ENCODE results near the gene FEZ2.

The FEZ2 gene

DNA sequence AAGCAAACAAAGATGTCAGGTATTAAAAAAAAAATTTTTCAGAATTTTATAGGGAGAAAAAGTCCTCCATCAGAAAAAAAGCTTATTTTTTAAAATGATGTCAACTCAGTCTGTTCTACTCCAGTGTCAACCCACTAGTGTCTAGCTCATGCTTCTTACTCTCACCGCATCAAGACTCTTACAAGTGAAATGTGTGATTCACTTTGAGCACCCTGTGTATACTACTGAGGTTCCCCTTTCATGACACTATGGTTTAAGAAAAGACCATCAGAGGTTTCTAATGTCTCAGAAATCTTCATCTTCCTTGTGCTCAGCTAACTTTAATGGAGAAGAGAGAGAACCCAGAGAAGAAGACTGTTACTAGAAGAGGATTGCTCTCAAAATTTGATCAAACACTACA is 43.4 kb downstream of the FEZ2 start:
- Mint-ChIP-seq H3K4me1 (peaks cover 31% of the 10 kb centered on the region), H3K36me3 (ENCODE audit: low read depth) (peaks cover 51% of the 10 kb centered on the region), H3K4me3 (no peak overlapping the region), H3K9me3 (no peaks in the 10 kb centered on the region), H3K27me3 (ENCODE audit: low read depth, poor library complexity) (no peaks in the 10 kb centered on the region), H3K27ac (no peak overlapping the region)
- no peak for DNase-seq
- TF ChIP-seq, protein P1, sequence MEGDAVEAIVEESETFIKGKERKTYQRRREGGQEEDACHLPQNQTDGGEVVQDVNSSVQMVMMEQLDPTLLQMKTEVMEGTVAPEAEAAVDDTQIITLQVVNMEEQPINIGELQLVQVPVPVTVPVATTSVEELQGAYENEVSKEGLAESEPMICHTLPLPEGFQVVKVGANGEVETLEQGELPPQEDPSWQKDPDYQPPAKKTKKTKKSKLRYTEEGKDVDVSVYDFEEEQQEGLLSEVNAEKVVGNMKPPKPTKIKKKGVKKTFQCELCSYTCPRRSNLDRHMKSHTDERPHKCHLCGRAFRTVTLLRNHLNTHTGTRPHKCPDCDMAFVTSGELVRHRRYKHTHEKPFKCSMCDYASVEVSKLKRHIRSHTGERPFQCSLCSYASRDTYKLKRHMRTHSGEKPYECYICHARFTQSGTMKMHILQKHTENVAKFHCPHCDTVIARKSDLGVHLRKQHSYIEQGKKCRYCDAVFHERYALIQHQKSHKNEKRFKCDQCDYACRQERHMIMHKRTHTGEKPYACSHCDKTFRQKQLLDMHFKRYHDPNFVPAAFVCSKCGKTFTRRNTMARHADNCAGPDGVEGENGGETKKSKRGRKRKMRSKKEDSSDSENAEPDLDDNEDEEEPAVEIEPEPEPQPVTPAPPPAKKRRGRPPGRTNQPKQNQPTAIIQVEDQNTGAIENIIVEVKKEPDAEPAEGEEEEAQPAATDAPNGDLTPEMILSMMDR (IDR thresholded peaks at IDR 0.05), result no peak

DNA sequence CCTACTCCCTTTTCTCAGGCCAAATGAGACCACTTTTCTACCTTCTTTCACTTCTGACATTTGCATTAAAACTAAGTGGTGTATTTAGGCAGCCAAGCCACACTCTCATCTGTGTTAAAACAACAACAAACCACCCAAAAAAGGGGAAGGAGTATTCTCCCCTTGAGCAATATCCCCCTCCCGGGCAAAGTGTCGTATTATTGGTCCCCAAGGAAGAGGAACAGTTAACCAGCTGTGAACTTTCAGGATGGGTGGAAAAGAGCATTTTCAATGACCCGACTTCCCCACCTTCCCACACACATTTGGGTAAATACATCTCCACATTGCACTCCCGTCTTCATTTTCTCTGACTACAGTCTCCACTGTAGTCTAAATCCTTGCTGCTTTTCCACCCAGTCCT is 44.3 kb downstream of the FEZ2 start:
- peak overlapping the region; percentile 60 for H3K27ac Mint-ChIP-seq

DNA sequence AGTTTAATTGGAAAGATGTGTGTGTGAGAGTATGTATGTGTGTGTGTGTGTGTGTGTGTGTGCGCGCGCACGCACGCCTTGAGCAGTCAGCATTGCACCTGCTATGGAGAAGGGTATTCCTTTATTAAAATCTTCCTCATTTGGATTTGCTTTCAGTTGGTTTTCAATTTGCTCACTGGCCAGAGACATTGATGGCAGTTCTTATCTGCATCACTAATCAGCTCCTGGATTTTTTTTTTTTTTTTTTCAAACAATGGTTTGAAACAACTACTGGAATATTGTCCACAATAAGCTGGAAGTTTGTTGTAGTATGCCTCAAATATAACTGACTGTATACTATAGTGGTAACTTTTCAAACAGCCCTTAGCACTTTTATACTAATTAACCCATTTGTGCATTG is 48.0 kb downstream of the FEZ2 start:
- no peaks in the 10 kb centered on the region for H3K27me3 Mint-ChIP-seq (ENCODE audit: low read depth, poor library complexity)
- peak overlapping the region; percentile 13 for H3K4me3 Mint-ChIP-seq
- DNase-seq, result no peak
- H3K9me3 Mint-ChIP-seq, result no peaks in the 10 kb centered on the region
- H3K4me1 Mint-ChIP-seq, result peaks cover 56% of the 10 kb centered on the region
- peaks cover 64% of the 10 kb centered on the region for H3K36me3 Mint-ChIP-seq (ENCODE audit: low read depth)
- peak overlapping the region; percentile 62 for H3K27ac Mint-ChIP-seq
- TF ChIP-seq, protein P1 (IDR thresholded peaks at IDR 0.05), result no peak

More for the DNA sequence above, 44.3 kb downstream of the FEZ2 start:
- Mint-ChIP-seq H3K27me3 (ENCODE audit: low read depth, poor library complexity) (no peaks in the 10 kb centered on the region), H3K36me3 (ENCODE audit: low read depth) (peaks cover 49% of the 10 kb centered on the region), H3K9me3 (no peaks in the 10 kb centered on the region), H3K4me3 (no peak overlapping the region), H3K4me1 (peaks cover 36% of the 10 kb centered on the region)
- TF ChIP-seq, protein P1 (IDR thresholded peaks at IDR 0.05), result no peak
- no peak for DNase-seq

DNA sequence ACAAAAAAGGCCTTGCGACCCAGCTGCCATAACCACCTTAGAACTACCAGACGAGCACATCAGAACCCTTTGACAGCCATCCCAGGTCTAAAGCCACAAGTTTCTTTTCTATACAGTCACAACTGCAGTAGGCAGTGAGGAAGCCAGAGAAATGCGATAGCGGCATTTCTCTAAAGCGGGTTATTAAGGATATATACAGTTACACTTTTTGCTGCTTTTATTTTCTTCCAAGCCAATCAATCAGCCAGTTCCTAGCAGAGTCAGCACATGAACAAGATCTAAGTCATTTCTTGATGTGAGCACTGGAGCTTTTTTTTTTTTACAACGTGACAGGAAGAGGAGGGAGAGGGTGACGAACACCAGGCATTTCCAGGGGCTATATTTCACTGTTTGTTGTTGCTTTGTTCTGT is 48.8 kb downstream of the FEZ2 start:
- peaks cover 66% of the 10 kb centered on the region for H3K36me3 Mint-ChIP-seq (ENCODE audit: low read depth)
- H3K27me3 Mint-ChIP-seq (ENCODE audit: low read depth, poor library complexity), result no peaks in the 10 kb centered on the region
- peak overlapping the region; percentile 58 for H3K4me3 Mint-ChIP-seq
- peak overlapping the region; percentile 97 for H3K27ac Mint-ChIP-seq
- H3K9me3 Mint-ChIP-seq, result no peaks in the 10 kb centered on the region
- peaks cover 51% of the 10 kb centered on the region for H3K4me1 Mint-ChIP-seq
- DNase-seq, result no peak
- TF ChIP-seq, protein P1 (IDR thresholded peaks at IDR 0.05), result no peak

DNA sequence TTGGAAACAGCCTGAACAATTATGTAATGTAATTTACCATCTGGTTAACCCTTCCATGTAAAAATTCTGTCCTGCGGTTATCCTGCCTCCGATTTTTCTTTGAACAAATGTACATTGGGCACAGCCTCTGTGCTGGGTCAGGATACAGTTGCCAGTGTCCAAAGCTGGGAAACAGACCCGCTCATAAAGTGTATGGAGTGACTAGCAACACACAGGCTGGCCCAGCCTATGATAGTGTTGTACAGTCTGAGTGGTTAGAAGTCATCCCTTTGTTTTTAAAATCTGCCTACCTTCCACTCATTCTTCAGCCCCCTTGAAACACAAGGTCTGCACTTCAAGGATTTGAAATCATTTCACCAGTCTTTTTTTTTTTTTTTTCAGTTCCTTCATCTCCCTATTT is 50.1 kb downstream of the FEZ2 start:
- Mint-ChIP-seq H3K27ac (peak overlapping the region; percentile 97), H3K27me3 (ENCODE audit: low read depth, poor library complexity) (no peaks in the 10 kb centered on the region), H3K9me3 (no peaks in the 10 kb centered on the region), H3K4me3 (no peak overlapping the region), H3K4me1 (peaks cover 40% of the 10 kb centered on the region), H3K36me3 (ENCODE audit: low read depth) (peaks cover 64% of the 10 kb centered on the region)
- TF ChIP-seq, protein P1 (IDR thresholded peaks at IDR 0.05), result no peak
- no peak for DNase-seq

DNA sequence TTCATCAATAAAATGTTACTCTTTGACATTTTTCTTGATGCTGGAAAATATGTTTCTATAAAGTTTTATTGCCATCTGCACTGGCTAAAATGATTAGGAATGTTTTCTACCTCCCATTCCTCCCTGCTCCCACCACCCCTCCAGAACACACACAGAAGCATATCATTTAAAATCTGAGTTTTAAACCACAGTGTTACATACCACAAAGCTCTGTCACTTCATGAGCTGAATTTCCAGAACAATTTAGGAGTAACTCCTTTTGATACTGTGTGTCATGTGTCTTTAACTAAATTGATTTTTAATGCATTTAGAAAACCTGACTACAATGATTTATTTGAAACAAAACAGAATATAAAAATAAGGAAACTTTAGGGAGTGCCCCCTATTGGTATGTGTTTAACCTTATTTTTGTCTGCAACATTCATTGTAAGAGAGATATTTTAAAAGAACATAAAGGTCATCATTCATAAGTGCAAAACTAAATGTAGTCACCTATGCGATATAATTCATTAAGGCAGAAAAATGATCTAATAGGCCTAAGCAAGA is 52.0 kb downstream of the FEZ2 start:
- Mint-ChIP-seq H3K9me3 (no peaks in the 10 kb centered on the region), H3K36me3 (ENCODE audit: low read depth) (peaks cover 67% of the 10 kb centered on the region), H3K4me3 (no peak overlapping the region), H3K4me1 (peaks cover 46% of the 10 kb centered on the region), H3K27ac (peak overlapping the region; percentile 74), H3K27me3 (ENCODE audit: low read depth, poor library complexity) (no peaks in the 10 kb centered on the region)
- DNase-seq, result no peak
- TF ChIP-seq, protein P1 (IDR thresholded peaks at IDR 0.05), result no peak
